ENCODE measurements around the gene EEA1. TPM values are rescaled to one million over a fixed set of nuclear protein-coding genes. Genes with fewer than 3 reads are reported as not detected.

The EEA1 gene
- total RNA-seq, 1 donor from 2014 or later = 12.0 TPM

DNA sequence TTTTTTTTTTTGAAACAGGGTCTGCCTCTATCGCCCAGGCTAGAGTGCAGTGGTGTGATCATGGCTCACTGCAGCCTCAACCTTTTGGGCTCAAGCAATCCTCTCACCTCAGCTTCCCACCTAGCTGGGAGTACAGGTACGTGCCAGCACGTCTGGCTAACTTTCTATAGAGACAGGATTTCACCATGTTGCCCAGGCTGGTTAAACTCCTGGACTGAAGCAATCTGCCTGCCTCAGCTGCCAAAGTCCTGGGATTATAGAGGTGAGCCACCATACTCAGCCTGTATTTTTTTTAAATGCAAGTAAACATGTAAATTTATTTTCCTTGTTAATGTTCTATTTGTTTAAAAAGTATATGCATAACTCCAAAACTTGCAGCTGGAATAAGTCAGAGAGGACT, 80.4 kb downstream of the EEA1 start:
- Mint-ChIP-seq H3K4me3 (ENCODE audit: unreplicated experiment) (no peak overlapping the region), H3K27me3 (ENCODE audit: unreplicated experiment) (no peaks in the 10 kb centered on the region), H3K9me3 (ENCODE audit: unreplicated experiment) (no peaks in the 10 kb centered on the region), H3K36me3 (ENCODE audit: unreplicated experiment) (no peaks in the 10 kb centered on the region), H3K4me1 (ENCODE audit: low read depth, unreplicated experiment) (no peaks in the 10 kb centered on the region), H3K27ac (ENCODE audit: unreplicated experiment) (no peak overlapping the region)
- no peak for DNase-seq
- TF ChIP-seq, protein P1, sequence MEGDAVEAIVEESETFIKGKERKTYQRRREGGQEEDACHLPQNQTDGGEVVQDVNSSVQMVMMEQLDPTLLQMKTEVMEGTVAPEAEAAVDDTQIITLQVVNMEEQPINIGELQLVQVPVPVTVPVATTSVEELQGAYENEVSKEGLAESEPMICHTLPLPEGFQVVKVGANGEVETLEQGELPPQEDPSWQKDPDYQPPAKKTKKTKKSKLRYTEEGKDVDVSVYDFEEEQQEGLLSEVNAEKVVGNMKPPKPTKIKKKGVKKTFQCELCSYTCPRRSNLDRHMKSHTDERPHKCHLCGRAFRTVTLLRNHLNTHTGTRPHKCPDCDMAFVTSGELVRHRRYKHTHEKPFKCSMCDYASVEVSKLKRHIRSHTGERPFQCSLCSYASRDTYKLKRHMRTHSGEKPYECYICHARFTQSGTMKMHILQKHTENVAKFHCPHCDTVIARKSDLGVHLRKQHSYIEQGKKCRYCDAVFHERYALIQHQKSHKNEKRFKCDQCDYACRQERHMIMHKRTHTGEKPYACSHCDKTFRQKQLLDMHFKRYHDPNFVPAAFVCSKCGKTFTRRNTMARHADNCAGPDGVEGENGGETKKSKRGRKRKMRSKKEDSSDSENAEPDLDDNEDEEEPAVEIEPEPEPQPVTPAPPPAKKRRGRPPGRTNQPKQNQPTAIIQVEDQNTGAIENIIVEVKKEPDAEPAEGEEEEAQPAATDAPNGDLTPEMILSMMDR (IDR thresholded peaks at IDR 0.05; ENCODE audit: partially characterized antibody, unreplicated experiment) = no peak

DNA sequence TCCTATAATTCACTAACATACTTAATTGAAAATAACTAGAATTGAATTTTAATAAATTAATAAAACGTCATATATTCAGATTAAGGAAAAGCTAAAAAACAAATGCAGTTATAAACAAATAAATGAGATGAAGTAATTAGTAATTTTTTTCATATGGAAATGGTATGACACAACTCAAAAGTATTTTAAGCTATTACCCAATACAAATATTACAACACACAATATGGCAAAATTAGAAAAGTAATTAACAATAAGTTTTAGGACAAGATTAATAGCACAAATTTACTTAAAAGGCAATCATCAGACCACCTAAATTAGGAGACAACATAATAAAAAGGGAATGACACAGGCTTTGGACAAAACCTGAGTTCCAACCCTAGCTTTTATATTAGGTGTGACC, 81.7 kb downstream of the EEA1 start:
- H3K9me3 Mint-ChIP-seq (ENCODE audit: unreplicated experiment) = no peaks in the 10 kb centered on the region
- no peaks in the 10 kb centered on the region for H3K27me3 Mint-ChIP-seq (ENCODE audit: unreplicated experiment)
- TF ChIP-seq, protein P1 (IDR thresholded peaks at IDR 0.05; ENCODE audit: partially characterized antibody, unreplicated experiment) = no peak

DNA sequence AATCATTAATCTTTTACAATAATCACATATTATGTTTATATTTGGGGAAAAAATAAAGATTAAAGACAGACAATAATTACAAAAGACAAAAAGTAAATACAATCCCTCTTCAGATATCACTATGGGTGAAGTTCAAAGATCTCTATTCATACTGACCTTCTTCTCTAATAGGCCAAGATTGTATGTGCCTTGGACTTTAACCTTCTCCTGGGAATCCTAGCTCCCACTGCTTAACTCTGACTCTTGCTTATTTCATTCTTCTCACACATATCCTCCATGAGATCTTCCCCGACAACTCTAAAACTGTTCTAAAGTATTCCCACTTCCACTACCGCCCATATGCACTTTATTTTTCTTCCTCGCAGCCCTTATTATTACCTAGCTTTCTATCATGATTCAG, 83.8 kb downstream of the EEA1 start:
- Mint-ChIP-seq H3K36me3 (ENCODE audit: unreplicated experiment) (no peaks in the 10 kb centered on the region), H3K27ac (ENCODE audit: unreplicated experiment) (no peak overlapping the region), H3K4me1 (ENCODE audit: low read depth, unreplicated experiment) (no peaks in the 10 kb centered on the region), H3K9me3 (ENCODE audit: unreplicated experiment) (peaks cover 2% of the 10 kb centered on the region), H3K4me3 (ENCODE audit: unreplicated experiment) (no peak overlapping the region), H3K27me3 (ENCODE audit: unreplicated experiment) (no peaks in the 10 kb centered on the region)
- no peak for DNase-seq
- TF ChIP-seq, protein P1 (IDR thresholded peaks at IDR 0.05; ENCODE audit: partially characterized antibody, unreplicated experiment) = no peak

More for the DNA sequence above, 81.7 kb downstream of the EEA1 start:
- Mint-ChIP-seq H3K36me3 (ENCODE audit: unreplicated experiment) (no peaks in the 10 kb centered on the region), H3K4me3 (ENCODE audit: unreplicated experiment) (no peak overlapping the region), H3K27ac (ENCODE audit: unreplicated experiment) (no peak overlapping the region), H3K4me1 (ENCODE audit: low read depth, unreplicated experiment) (no peaks in the 10 kb centered on the region)
- no peak for DNase-seq

GRCh38 chr12:92844151-92844763, 84.8 kb downstream of the EEA1 start:
- Mint-ChIP-seq H3K27me3 (ENCODE audit: unreplicated experiment) (no peaks in the 10 kb centered on the region), H3K27ac (ENCODE audit: unreplicated experiment) (no peak overlapping the region), H3K36me3 (ENCODE audit: unreplicated experiment) (no peaks in the 10 kb centered on the region), H3K4me3 (ENCODE audit: unreplicated experiment) (no peak overlapping the region), H3K9me3 (ENCODE audit: unreplicated experiment) (peaks cover 2% of the 10 kb centered on the region), H3K4me1 (ENCODE audit: low read depth, unreplicated experiment) (no peaks in the 10 kb centered on the region)
- TF ChIP-seq, protein P1 (IDR thresholded peaks at IDR 0.05; ENCODE audit: partially characterized antibody, unreplicated experiment) = no peak
- no peak for DNase-seq

DNA sequence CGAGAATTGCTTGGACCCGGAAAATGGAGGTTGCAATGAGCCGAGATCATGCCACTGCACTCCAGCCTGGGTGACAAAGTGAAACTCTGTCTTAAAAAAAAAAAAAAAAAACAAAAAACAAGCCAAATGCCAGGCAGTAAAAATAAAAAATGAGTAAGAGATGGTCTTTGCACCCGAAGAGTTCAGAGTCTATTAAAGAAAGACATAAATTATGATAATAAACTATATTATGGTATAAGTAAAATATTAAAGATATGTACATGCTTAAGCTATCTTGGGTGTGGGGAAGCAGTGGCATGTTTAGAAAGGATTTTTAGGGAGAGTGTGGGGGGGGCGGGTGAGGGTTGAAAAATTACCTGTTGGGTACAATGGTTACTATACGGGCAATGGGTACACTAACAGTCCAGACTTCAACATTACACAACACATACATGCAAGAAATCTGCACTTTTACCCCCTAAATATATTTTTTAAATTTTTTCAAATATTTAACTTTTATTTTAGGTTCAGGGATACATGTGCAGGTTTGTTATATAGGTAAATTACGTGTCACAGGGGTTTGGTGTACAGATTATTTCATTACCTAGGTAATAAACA, 99.3 kb downstream of the EEA1 start:
- TF ChIP-seq, protein P1 (IDR thresholded peaks at IDR 0.05; ENCODE audit: partially characterized antibody, unreplicated experiment) = no peak
- DNase-seq = no peak
- H3K4me3 Mint-ChIP-seq (ENCODE audit: unreplicated experiment) = no peak overlapping the region

More for the DNA sequence above, 99.3 kb downstream of the EEA1 start:
- Mint-ChIP-seq H3K4me1 (ENCODE audit: low read depth, unreplicated experiment) (peaks cover 3% of the 10 kb centered on the region), H3K27me3 (ENCODE audit: unreplicated experiment) (no peaks in the 10 kb centered on the region), H3K9me3 (ENCODE audit: unreplicated experiment) (no peaks in the 10 kb centered on the region), H3K27ac (ENCODE audit: unreplicated experiment) (no peak overlapping the region), H3K36me3 (ENCODE audit: unreplicated experiment) (no peaks in the 10 kb centered on the region)
